Activated CD4-positive, CD25-positive, alpha-beta regulatory T cell (primary cell): ENCODE data around the gene AMPH.

Experiments used
- DNase-seq, 4 experiments: peaks; one replicate each; lab custom pipeline; 2025; lab: John Stamatoyannopoulos, UW

Gene AMPH

GRCh38 chr7:38542156-38542555 lies 89.0 kb downstream of the AMPH start:
- DNase-seq: no peak

DNA sequence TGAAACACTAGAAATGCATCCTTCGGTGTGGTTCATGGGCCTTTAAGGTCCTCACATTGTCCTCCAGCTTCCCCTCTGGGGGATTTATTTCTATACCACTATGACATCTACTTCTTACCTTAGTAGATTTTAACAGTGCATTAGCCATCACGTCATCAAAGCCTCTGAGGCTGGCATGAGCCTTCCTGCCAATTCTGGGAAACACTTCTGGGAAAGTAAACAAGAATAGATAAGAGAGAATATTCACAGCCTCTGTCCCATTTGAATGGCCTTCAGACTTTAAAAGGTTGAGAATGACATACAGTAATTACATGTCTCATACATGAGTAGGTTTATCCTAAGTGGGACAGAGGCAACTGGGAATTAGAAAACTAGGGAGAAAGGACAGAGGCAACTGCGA lies 89.7 kb downstream of the AMPH start:
- no peak for DNase-seq

- DNase-seq: no peak
Measured at GRCh38 chr7:38539477-38540081, 91.6 kb downstream of the AMPH start.

- no peak for DNase-seq
Measured at GRCh38 chr7:38535073-38535472, 96.1 kb downstream of the AMPH start.

DNA sequence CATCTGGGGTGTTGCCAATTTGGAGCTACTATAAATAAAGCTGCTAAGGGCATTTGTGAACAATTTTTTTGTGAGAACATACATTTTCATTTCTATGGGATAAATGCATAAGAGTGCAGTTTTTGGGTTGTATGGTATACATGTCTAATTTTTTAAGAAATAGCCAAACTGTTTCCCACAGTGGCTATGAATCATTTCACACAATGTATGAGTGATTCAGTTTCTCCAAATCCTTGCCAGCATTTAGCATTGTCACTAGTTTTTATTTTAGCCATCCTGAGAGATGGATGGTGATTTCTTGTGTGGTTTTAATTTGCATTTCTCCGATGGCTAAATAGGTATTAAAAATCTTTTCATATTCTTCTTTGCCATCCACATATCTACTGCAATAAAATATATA lies 105.3 kb downstream of the AMPH start:
- no peak for DNase-seq

DNA sequence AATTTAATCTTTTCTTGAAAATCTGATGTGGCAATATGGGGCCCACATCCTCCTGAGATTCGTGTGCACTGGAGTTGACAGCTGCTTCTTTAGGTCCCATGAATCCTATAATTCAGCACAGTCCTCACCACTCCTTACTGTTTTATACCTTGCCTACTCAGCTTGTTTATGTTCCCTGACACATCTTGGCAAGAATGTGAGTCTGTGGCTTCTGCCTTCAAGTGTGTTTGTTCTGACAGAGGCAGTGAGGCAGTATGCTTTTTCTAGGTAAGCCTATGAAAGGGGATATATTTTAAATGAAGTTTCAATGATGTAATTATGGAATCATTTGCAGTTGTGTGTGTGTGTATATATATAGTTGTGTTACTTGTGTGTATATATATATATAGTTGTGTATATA lies 106.4 kb downstream of the AMPH start:
- DNase-seq: no peak

- DNase-seq: no peak
Measured at GRCh38 chr7:38520741-38521140, 110.4 kb downstream of the AMPH start.

DNA sequence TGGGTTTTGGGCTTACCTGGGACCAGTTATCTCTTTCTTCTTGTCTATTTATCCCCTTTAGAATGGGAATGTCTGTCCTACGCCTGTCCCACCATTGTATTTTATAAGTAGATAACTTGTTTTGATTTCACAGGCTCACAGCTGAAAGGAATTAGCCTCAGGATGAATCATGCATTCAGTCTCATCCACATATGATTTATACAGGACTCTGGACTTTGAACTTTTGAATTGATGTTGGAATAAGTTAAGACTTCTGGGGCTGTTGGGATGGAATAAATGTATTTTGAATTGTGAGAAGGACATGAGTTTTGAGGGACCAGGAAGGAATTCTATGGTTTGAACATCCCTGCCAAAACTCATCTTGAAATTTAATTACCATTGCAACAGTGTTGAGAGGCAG lies 112.6 kb downstream of the AMPH start:
- no peak for DNase-seq

DNA sequence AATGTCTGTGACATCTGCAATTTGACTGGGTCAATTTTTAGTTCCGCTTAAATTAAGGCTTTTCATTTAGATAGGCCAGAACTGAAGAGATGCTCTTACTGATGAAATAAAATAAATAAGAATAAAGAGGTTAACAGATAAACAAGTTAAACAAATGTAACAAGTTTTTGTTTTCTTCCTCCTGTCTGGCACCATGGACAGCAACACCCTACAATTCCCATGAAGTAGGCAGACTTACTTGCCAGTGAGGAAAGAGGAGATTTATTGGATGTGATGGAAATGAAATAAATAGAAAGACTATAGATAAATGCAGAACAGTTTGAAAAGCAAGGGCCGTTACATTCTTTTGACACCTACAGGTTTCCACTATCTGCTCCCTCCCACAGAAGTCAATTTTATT lies 118.5 kb downstream of the AMPH start:
- no peak for DNase-seq

- DNase-seq: no peak
Measured at GRCh38 chr7:38512291-38512690, 118.9 kb downstream of the AMPH start.

DNA sequence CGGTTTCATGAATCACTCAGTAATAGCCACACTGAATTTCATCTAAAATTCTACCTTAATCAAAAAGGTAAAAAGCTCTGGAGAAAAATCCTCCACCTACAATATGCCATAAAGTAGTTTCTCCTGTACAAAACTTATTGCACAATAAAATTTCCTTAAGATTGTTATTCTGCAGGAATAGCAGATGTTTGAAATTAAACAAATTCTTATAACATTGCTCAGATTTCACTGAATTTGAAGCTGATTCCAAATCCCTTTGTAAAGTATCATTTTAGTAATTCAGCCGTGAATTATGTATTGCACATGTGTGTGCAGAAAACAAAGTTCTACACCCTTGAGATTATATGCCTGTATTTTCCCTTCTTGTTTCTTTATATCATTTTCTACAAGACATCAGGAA lies 123.8 kb downstream of the AMPH start:
- DNase-seq: no peak

GRCh38 chr7:38506756-38507155 lies 124.4 kb downstream of the AMPH start:
- DNase-seq: no peak

GRCh38 chr7:38506004-38506403 lies 125.2 kb downstream of the AMPH start:
- DNase-seq: no peak

GRCh38 chr7:38504684-38505083 lies 126.5 kb downstream of the AMPH start:
- DNase-seq: no peak

GRCh38 chr7:38502848-38503247 lies 128.3 kb downstream of the AMPH start:
- no peak for DNase-seq

GRCh38 chr7:38502289-38502688 lies 128.9 kb downstream of the AMPH start:
- no peak for DNase-seq

- DNase-seq: no peak
Measured at GRCh38 chr7:38492010-38492409, 139.2 kb downstream of the AMPH start.

GRCh38 chr7:38482521-38482920 lies 148.7 kb downstream of the AMPH start:
- DNase-seq: no peak

GRCh38 chr7:38481401-38481800 lies 149.8 kb downstream of the AMPH start:
- DNase-seq: no peak

DNA sequence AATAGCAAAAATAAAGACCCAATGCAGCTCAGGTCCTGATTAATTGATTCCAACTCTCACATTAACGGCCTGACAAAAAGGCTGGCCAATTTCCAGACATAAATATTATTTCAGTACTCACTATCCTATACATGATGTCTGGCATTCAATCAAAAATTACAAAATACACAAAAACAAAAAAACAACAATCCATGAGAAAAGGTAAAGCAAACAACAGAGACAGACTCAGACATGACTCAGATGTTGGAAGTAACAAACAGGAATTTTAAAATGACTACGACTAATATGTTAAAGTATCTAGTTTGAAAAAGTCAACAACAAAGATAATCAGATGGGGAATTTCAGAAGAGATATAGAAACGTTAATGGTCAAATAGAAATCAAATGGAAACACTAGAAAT lies 152.8 kb downstream of the AMPH start:
- no peak for DNase-seq

DNA sequence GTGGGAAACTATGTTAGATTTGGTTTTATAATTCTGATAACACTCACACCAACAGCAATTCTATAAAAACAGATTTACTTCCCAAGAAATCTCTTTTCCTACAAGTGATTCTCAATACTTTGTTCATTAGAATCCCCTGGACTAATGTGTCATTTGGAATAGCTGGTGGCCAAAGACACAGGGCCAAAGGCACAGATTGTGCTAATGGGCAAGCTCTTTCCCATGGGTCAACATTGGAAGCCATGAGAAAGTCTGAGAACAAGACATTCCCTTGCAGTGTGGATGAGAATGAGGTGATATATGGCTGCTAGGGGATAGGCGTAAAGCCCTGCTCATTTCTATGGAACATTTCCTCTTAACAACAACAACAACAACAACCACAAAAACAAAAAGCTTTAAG lies 153.8 kb downstream of the AMPH start:
- DNase-seq: no peak

- no peak for DNase-seq
Measured at GRCh38 chr7:38476764-38477163, 154.4 kb downstream of the AMPH start.

DNA sequence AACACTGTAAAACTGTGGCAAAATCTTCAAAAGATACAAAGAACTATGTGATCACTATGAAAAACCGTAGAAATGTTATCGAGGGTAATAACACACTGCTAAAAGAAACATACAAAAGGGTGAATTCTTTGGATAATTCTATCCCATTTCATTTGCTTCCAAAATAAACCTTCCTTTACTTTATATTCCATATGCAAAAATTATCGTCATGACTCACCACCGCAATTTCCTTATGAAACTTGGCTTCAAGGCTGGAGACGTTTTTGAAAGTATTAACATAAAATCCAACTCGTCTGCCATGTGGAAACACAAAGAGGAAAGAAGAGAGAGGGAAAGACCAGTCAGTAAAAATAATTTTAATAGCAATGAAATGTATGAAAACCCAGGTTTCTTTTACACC lies 165.2 kb downstream of the AMPH start:
- no peak for DNase-seq

GRCh38 chr7:38463277-38464225 lies 167.6 kb downstream of the AMPH start:
- peak; percentile 23 to 50 (median 42) for DNase-seq
